ENCODE results near the gene SCYL2.
"Not testable (repeated sequence)": the region's sequence is repeated elsewhere in the genome, so short reads cannot be mapped to it uniquely, and the experiment has no call there.

Gene SCYL2

GRCh38 chr12:100324498-100324897 lies 57.5 kb downstream of the SCYL2 start:
- DNase-seq = no peak

GRCh38 chr12:100326208-100326607 lies 59.2 kb downstream of the SCYL2 start:
- no peak for DNase-seq

GRCh38 chr12:100329800-100330199 lies 62.8 kb downstream of the SCYL2 start:
- no peak for DNase-seq

GRCh38 chr12:100331871-100332270 lies 64.9 kb downstream of the SCYL2 start:
- no peak for DNase-seq

- DNase-seq = no peak
These were observed 65.9 kb downstream of the SCYL2 start for GRCh38 chr12:100332852-100333251.

GRCh38 chr12:100337299-100337698 lies 70.3 kb downstream of the SCYL2 start:
- no peak for DNase-seq

- no peak for DNase-seq
These were observed 70.8 kb downstream of the SCYL2 start for GRCh38 chr12:100337727-100338126.

GRCh38 chr12:100339071-100339470 lies 72.1 kb downstream of the SCYL2 start:
- no peak for DNase-seq

GRCh38 chr12:100342897-100343296 lies 75.9 kb downstream of the SCYL2 start:
- DNase-seq = not testable (repeated sequence)

GRCh38 chr12:100344351-100344750 lies 77.4 kb downstream of the SCYL2 start:
- DNase-seq = not testable (repeated sequence)

GRCh38 chr12:100345020-100345767 lies 78.2 kb downstream of the SCYL2 start:
- DNase-seq = no peak

GRCh38 chr12:100346660-100347059 lies 79.7 kb downstream of the SCYL2 start:
- DNase-seq = no peak

GRCh38 chr12:100348657-100349454 lies 81.9 kb downstream of the SCYL2 start:
- DNase-seq = no peak

- peak in 2 of 58 donors; percentile 3 to 5 for DNase-seq
These were observed 89.8 kb downstream of the SCYL2 start, which contains the start of gene SLC17A8 for GRCh38 chr12:100356644-100357223. Gene SLC17A8, plus strand, starts transcription at chr12:100357074. Its CDS starts 318 bp downstream, at chr12:100357392.

- DNase-seq = no peak
These were observed 92.3 kb downstream of the SCYL2 start for GRCh38 chr12:100359248-100359647.

- no peak for DNase-seq
These were observed 92.8 kb downstream of the SCYL2 start for GRCh38 chr12:100359822-100360221.

- DNase-seq = no peak
These were observed 93.5 kb downstream of the SCYL2 start for GRCh38 chr12:100360450-100360849.

GRCh38 chr12:100364324-100364723 lies 97.3 kb downstream of the SCYL2 start:
- DNase-seq = no peak

GRCh38 chr12:100365411-100365810 lies 98.4 kb downstream of the SCYL2 start:
- DNase-seq = no peak

- no peak for DNase-seq
These were observed 101.1 kb downstream of the SCYL2 start for GRCh38 chr12:100368066-100368465.

GRCh38 chr12:100371146-100371545 lies 104.2 kb downstream of the SCYL2 start:
- no peak for DNase-seq
